HG03159 (cell line): ENCODE data around the gene GDF2.

Experiments
- ATAC-seq: cut with Tn5 transposase; IDR thresholded peaks from one replicate; pipeline ENCODE4 v1.9.1; 2021; ENCODE audit warnings: mild to moderate bottlenecking, moderate library complexity; ENCODE audit not compliant: unreplicated experiment

GDF2 gene

GRCh38 chr10:47350671-47351640 lies 28.7 kb downstream of the GDF2 start:
- ATAC-seq: no peak

GRCh38 chr10:47351899-47352815 lies 29.9 kb downstream of the GDF2 start:
- ATAC-seq: no peak

GRCh38 chr10:47353351-47353750 lies 31.1 kb downstream of the GDF2 start:
- ATAC-seq: no peak

- no peak for ATAC-seq
Observed at GRCh38 chr10:47354165-47354564, 31.9 kb downstream of the GDF2 start.

DNA sequence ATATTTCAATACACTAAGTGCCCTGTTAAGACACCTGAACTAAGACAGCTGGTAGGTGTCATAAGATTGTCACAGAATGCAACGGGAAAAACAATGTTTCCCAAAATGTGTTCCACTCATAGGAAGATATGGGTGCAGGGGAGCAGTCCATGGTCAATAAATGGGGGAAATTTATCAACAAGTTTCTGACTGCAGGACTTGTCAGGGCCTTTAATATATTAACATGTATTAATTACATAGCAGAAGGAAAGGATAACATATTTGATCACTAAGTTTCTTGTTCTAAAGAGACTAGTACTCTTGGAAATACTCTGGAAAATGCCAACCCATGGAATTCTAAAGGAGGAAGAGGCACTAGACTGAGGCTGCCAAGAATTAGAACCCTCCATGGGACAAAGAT lies 32.6 kb downstream of the GDF2 start:
- ATAC-seq: no peak

DNA sequence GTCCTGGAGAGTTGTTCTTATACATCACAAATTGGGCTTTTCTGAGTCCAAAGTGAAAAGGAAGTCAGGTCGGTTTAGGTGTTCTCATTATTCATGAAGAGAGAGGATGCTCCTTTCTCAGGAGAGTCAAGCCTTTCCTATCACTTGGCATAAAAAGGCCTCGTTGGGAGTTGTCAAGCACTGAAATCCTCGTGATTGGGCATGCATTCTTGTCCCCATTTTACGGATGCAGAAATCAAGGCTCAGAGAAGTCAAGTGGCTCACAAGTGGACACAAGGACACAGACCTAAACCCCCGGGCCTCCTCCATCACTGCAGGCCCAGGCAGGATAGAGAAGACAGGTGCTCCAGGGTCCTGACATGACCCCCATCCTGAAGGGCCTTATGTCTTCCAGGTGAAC lies 34.5 kb downstream of the GDF2 start:
- ATAC-seq: no peak

- ATAC-seq: no peak
Observed at GRCh38 chr10:47357131-47357582, 34.9 kb downstream of the GDF2 start.

DNA sequence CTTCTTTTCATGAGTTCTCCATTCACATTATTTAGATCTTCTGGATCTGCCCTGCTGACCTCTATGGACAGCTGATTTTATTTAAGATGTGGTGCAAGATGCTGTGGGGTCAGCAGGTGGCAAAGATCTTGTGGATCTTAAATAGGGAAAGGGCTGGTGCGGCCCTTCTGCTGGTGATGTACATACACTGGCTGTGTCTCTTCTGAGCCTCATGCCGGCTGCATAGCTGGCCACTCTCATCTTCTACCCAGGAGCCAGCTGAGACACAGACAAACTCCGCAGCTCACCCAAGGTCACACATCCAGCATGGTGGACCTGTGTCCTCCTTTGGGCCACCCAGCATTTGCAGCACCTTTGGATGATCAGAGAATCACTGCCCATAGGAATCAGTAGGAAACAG lies 35.7 kb downstream of the GDF2 start:
- no peak for ATAC-seq

GRCh38 chr10:47358457-47358856 lies 36.2 kb downstream of the GDF2 start:
- no peak for ATAC-seq

- no peak for ATAC-seq
Observed at GRCh38 chr10:47359101-47359500, 36.8 kb downstream of the GDF2 start.

- no peak for ATAC-seq
Observed at GRCh38 chr10:47359626-47360418, 37.6 kb downstream of the GDF2 start.

DNA sequence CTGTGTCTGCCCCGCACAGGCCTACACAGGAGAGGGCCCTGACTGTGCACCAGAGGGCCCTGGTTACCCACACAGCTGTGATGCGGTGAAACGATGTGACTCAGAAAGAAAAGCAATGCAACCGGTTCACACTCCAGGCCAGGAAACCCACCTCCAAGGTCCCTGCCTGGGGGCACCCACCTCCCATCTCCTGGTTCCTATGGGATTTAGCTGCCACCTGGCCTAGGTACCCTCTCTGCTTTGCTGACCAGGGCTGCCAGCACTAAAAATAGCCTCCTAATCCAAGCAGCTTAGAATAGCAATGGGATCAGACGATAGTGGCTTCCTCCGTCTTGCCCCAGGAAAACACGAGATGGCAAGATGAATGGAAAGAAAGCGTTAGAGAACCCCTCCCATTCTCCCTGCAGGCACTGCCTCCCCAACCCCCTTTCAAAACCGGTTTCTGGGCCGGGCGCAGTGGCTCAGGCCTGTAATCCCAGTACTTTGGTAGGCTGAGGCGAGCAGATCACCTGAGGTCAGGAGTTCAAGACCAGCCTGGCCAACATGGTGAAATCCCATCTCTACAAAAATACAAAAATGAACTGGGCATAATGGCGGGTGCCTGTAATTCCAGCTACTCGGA lies 38.3 kb downstream of the GDF2 start:
- ATAC-seq: no peak

GRCh38 chr10:47361293-47361692 lies 39.0 kb downstream of the GDF2 start:
- no peak for ATAC-seq

DNA sequence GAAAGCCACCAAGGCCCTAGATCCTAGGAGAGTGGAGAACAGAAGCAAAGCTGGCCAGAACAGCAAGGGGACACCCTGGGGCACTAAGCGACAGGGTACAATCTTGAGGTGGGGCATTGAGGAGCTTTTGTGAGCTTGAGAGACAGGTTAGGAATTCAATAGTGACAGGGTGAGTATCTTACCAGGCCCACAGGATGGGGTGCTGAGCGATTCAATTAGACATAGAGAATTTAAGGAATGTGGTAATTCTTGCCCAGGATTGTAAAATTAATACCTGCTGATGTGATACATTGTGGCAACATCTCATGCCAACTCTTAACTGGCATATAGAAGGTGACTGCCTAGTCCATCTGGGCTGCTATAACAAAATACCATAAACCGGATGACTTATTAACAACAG lies 39.9 kb downstream of the GDF2 start:
- ATAC-seq: no peak

DNA sequence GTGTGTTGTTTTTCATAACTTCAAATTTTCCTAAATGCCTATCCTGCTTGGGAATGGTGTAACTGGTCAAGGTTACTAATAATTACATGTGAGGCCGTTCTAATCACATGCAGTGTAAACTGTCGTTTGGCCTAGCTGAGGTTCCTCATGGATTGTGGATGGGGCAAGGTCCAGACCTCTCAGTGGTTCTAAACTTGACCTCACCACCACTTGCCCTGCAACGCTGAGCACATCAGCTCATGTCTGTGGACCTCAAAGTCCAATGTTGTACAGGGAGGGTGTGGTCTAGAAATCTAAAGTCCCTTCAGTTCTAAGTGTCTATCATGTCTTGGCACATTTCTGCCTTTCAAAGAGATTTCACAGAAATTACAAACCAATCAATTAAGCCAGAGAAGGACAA lies 41.5 kb downstream of the GDF2 start:
- no peak for ATAC-seq

DNA sequence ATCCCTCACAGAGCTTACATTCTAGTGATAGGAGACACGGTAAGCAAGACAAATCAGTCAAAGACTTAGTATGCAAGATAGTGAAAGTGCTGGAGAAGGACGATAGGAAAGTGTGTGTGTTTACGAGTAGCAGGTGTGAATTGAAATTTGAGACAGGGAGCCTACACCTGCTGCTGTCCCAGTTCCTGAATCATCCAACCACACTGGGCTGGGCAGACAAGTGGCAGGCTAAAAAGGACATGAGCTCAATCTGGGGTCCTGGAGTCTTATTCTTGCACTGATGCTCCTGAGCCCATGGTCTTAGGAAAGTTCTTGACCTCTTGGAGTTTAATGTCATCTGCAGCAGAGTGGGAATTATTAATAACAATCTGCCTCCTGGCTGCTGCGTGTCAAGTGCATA lies 42.1 kb downstream of the GDF2 start:
- ATAC-seq: no peak

DNA sequence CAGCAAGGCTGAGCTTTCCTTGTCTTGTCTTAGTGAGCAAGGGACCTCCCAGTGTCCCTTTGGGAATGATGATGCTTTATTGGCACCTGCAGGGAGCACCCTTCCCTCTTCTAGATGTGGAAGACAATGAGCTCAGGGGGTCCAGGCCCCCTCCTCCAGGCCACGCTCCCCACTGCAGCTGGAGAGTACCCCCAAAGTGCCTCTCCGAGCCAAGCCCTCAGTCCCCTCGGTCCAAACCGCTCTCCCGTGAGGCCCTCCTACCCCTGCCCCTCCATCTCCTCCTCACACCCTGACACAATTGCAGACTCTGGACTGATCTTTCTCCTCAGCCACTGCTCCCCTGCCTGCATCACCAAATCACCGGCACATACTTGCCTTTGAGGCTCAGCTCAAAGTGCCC lies 42.7 kb downstream of the GDF2 start:
- no peak for ATAC-seq

- no peak for ATAC-seq
Observed at GRCh38 chr10:47365431-47366180, 43.4 kb downstream of the GDF2 start.

- no peak for ATAC-seq
Observed at GRCh38 chr10:47366181-47366631, 44.0 kb downstream of the GDF2 start.
